NCI-H748 treated with DMSO at 0.1 percent for 48 hours (cell line): ENCODE data around the gene DNM2.
"Not testable (repeated sequence)": the region's sequence is repeated elsewhere in the genome, so short reads cannot be mapped to it uniquely, and the experiment has no call there.

ENCODE experiments used
- DNase-seq: peaks from one replicate; lab custom pipeline; 2025; lab: John Stamatoyannopoulos, UW

DNM2 gene

GRCh38 chr19:10752237-10752912 is 34.5 kb downstream of the DNM2 start:
- no peak for DNase-seq

- DNase-seq, result no peak
Observed at GRCh38 chr19:10752913-10753704, 35.2 kb downstream of the DNM2 start.

DNA sequence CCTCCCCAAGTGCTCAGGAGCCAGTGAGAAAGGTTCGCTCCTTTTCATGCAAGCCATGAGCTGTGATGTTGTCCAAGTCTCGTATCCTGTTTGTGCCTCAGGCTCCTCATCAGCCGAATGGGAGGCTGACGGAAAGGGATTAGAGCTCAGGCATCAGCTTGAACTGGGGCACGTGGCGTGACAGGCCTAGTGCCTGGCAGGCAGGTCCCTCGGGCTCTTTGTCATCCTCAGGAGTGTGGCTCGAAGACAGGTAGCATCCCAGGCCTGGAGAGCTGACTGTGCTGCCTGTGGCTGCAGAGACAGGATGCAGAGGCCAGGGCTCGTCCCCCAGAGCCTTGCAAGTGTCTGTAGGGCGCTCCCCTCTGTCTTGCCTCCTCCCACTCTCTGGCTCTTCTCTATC is 38.5 kb downstream of the DNM2 start:
- no peak for DNase-seq

GRCh38 chr19:10756791-10757190 is 38.9 kb downstream of the DNM2 start:
- no peak for DNase-seq

GRCh38 chr19:10758050-10758449 is 40.2 kb downstream of the DNM2 start:
- not testable (repeated sequence) for DNase-seq

DNA sequence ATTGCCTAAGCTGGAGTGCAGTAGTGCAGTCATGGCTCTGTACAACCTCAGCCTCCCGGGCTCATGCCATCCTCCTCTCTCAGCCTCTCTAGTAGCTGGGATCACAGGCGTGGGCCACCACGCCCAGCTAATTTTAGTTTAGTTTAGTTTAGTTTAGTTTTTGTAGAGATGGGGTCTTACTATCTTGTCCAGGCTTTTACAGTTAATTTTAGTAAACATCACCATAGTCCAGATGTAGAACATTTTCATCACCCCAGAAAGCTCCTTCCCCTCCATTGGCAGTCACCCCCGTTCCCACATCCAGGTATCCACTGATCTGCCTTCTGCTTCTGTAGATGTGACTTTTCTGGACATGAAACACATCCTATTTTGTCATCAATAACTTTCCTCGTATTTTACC is 41.1 kb downstream of the DNM2 start:
- DNase-seq, result no peak

GRCh38 chr19:10760273-10760944 is 42.5 kb downstream of the DNM2 start:
- no peak for DNase-seq

GRCh38 chr19:10761443-10762250 is 43.8 kb downstream of the DNM2 start:
- DNase-seq, result no peak

GRCh38 chr19:10762656-10763055 is 44.8 kb downstream of the DNM2 start:
- DNase-seq, result no peak

DNA sequence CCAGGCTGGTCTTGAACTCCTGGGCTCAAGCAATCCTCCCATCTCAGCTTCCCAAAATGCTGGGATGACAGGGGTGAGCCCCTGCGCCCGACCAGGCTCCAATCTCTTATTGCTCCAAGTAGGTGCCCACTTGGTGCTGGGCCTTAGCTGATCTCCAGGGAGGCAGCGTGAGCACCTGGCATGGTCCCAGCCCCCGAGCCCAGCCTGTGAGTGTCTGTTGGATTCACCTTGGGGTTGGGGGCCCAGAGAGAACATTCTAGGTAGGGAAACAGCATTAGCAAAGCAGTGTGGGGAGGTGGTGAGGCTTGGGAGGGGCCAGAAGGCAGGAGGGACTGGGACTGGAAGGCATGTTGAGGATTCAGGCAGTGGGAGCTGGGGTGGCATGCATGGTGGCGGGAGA is 45.5 kb downstream of the DNM2 start:
- no peak for DNase-seq

GRCh38 chr19:10763828-10764339 is 46.0 kb downstream of the DNM2 start:
- DNase-seq, result no peak

DNA sequence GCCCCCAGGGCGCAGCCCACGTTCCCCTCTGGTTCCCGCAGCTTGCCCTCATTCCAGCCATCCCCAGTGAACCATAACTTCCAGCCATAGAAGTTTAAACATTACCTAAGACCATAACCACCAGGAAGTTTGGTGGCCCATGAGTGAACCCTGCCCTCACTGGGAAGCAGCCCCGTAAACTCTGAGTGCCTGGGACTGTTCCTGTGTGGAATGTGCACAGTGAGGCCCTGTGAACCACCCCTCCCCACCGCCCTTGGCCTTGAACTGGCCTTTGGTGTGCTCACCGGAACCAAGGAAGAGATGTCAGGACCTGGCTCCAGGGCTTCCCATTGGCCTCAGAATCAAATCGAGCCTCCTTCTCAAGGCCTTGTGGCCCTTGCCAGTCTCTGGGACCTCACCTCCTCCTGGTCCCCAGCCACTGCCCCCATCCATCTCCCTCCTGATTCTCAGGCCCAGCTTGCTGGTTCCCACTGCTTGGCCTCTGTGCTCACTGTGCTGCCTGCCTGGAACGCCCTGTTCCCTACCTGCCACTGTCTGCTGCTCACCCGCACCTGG is 46.5 kb downstream of the DNM2 start:
- no peak for DNase-seq

DNA sequence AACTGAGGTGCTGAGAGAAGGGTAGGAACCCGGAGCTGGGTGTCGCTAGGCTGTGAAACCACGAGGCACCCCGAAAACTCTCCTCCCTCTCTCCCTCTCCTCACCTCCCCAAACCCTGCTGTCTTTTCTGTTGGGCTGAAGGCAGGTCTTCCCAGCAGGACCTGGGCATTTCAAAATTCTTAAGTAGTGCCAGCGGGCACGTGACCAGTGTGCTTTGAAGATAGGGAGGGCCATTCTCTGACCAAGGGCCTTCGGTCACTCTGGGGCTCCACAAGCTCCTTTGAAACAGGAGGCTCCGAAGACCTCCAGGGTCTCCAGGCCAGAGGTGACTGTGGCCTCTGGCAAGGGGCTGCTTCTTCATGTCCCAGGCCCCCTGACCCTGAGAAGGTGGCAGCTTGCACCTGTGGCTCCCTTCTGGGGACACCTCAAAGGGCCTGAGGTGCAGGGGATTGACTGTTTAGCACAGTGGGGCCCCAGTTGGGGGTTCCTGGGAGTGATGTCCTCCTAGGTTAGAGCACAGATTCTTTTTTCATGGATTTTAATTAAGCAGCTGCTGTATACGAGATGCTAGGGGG is 48.3 kb downstream of the DNM2 start:
- DNase-seq, result no peak

DNA sequence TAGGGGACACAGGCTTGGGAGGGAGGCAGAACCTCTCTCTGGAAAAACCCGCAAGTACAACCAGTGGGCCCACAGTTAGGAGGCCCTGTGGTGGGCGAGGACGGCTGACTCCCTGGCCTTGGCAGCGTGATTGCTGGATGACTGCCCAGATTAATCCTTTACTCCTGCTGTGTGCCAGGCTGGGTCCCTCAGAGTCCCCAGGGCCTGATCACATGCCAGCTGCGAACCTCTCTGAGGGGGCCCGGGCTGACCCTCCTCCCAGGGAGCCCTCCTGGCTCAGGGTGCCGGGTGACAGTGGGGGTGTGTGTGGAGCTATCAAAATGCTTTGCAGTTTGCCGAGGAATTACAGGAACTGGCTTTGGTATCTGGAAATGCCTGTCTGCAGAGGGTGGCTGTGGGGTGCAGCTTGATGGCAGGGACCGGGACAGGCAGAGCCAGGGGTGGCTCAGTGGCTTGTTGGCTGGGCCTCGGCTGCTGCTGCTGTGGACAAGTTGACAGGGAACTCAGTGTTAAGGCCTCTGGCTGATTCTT is 48.9 kb downstream of the DNM2 start:
- DNase-seq, result no peak

DNA sequence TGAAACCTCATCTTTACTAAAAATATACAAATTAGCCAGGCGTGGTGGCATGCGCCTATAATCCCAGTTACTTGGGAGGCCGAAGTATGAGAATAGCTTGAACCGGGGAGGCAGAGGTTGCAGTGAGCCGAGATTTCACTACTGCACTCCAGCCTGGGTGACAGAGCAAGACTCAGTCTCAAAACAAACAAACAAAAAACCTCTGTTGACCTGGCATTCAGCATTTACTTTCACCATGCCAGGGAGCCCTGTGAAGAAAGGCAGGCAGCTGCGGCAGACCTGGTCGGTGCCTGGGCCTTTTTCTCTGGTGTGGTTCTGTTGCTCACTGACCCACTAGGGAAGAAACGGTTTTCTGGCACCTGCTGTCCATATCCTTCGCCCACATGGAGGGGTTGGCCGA is 49.8 kb downstream of the DNM2 start:
- DNase-seq, result no peak

DNA sequence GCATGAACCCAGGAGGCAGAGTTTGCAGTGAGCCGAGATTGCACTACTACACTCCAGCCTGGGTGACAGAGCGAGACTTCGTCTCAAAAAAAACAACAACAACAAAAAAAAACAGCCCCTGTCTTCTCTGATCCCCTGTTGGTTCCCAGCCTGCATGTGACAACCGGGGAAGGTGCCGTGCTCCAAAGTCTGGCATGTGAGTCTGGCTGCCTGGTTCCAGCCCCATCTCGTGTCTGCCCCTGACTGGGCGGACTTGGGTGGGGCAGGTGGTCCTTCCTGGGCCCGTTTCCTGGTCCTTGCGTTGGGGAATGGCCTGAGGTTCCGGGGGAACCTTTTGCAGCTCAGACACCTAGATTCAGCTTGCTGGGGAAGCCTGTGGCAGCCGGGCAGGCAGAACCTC is 50.5 kb downstream of the DNM2 start:
- DNase-seq, result no peak

GRCh38 chr19:10768936-10769335 is 51.1 kb downstream of the DNM2 start:
- DNase-seq, result no peak

DNA sequence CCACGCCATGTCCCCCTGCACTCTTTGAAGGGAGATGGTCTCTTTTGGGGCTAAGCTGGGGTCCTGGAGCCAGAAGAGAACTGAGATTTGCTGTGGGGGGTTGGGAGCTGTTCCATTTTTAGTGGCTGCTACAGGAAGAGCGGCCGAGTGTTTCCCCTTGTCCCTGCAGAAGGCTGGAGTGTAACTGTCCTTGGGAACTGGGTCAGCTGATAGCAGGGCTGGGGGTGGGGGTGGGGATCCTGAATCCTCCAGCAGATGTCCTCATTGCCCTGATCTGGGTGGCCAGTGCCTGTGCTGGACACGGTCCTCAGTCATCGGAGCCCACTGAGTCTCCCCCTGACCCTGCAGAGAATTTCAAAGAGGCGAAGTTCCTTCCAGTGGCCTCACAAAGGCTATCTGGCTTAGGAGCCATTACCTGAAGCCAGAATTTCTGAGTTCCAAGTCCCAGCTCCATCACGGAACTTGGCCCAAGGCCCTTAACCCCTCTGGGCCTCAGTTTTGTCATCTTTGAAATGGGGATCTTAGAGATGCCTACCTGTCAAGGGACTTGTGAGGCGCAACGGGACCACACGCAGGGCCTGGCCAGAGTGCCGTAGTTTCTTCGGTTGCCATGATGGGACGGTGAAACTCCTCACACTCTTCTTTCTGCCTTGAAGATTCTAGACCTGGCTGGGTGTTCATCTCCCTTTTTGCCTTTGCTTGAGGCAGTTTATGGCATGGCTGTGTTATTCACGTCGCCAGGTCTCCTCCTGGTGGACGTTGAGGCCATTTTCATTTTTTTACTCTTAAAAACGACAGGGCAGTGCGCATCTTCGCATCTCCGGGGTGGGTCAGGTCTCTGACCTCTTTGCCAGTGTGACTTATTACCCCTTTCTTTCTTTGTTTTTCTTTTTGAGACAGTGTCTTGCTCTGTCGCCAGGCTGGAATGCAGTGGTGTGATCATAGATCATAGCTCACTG is 51.9 kb downstream of the DNM2 start:
- DNase-seq, result no peak

DNA sequence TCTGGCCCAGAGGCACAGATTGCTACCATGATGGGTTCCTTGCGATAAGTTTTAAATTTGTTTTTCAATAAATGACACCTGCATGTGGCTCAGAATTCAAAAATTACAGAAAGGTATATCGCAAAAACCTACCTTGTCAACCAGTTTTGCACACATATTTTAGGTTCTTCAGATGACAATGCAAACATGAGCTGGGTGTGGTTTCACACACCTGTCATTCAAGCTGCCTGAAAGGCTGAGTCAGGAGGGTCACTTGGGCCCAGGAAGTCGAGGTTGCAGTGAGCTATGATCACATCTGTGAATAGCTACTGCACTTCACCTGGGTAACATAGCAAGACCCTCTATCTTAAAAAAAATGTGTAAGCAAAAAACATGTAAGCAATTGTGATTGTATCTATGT is 56.1 kb downstream of the DNM2 start:
- DNase-seq, result no peak

DNA sequence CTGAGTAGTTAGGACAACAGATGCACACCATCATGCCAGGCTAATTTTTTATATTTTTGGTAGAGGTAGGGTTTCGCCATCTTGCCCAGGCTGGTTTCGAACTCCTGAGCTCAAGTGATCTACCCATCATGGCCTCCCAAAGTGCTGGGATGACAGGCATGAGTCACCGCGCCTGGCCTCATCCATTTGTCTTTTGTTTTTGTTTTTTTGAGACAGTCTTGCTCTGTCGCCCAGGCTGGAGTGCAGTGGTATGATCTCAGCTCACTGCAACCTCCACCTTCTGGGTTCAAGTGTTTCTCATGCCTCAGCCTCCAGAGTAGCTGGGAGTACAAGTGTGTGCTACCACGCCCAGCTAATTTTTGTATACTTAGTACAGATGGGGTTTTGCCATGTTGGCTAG is 57.0 kb downstream of the DNM2 start:
- no peak for DNase-seq
